ENCODE measurements around the gene LRRC55.

The LRRC55 gene

DNA sequence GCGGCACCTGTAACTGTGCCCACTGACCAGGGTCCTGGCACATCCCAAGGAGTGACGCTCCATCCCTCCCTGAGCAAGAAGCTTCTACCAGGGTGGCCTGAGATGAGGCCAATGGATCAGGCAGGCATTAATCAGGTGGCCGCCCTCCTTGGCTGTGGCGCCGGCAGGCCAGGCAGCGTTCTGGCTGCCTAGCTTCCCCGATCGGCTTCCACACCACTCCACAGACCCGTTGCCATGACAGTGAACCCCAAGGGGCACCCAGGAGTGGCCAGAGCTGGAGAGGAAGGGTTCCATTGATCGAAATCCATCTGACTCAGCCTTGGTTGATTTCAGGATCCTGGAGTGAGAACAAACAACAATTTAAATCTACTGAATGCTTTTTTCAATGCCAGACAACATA, 20.5 kb downstream of the LRRC55 start:
- DNase-seq (ENCODE audit: low read depth, low spot score), result no peak

- DNase-seq (ENCODE audit: low read depth, low spot score), result no peak
These were observed 21.6 kb downstream of the LRRC55 start for GRCh38 chr11:57203359-57203758.

DNA sequence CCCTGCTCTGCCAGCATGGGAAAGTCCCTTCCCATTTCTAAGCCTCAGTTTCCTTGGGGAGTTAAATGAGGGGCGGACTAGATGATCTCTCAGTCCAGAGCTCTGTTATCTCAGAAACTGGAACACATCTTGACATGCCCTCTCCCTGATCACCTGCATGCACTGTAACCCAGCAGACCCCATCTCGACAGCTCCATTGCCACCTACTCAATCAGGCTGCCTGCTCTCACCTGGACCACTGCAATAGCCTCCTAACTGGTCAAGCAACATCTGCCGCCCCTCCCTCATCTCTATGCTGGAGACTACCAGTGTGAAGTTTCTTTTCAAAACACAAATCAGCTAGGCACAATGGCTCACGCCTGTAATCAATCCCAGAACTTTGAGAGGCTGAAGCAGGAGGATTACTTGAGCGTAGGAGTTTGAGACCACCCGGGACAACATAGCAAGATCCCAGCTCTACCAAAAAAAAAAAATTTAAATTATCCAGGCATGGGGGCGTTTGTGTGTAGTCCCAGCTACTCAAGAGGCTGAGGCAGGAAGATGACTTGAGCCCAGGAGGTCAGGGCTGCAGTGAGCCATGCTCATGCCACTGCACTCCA, 22.2 kb downstream of the LRRC55 start:
- DNase-seq (ENCODE audit: low read depth, low spot score), result no peak

- peak; percentile 89 for DNase-seq (ENCODE audit: low read depth, low spot score)
These were observed 23.4 kb downstream of the LRRC55 start for GRCh38 chr11:57205041-57205641.

DNA sequence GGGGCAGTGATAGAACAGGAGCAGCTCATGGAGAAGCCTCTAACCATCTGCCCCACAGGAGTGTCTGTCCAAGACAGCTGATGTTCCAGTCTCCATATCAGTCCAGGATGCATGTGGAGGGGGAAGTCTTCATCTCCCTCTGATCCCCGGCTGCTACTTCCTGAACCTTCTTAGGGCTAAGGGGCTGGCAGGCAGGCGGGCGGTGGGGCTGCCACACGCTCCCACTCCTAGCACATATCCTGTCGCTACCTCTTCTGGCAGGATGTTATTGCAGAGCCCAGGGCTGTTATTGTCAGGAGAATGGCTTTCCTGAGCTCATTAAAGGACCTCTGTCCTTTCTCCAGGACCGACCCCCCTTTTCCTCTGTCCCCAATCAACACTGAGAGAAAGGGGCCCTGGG, 25.4 kb downstream of the LRRC55 start:
- DNase-seq (ENCODE audit: low read depth, low spot score), result no peak

GRCh38 chr11:57210781-57211180, 29.0 kb downstream of the LRRC55 start:
- peak; percentile 64 for DNase-seq (ENCODE audit: low read depth, low spot score)

DNA sequence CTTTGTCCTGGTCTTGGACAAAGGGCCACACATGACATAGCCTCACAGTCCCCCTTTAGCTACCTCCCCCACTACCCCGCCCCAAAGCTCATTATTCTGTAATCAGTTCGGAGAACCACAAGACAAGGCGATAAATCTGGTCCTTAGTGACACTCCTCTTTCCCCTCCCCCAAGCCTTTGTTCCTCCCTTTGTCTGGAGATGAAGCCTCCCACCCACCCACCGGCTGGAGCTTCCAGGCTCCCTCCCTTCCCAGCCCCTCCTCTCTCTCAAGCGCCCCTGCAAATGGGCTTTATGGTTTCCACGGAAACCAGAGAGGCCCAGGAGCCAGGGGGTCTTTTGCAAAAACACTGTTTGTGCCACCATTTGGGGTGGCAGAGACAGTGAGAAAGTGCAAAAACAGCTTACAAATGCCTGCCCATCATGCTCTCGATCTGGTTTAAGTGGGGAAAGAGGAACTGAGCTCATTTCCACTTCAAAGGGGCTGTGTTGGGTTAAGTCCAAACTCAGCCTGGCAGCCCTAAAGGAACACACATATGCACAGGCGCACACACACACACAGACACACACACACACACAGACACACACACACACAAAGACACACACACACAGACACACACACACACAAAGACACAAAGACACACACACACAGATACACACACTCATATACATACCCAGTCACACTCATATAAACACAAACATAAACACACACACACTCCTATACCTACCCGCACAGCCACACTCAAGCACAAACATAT, 31.8 kb downstream of the LRRC55 start:
- peak; percentile 89 for DNase-seq (ENCODE audit: low read depth, low spot score)

DNA sequence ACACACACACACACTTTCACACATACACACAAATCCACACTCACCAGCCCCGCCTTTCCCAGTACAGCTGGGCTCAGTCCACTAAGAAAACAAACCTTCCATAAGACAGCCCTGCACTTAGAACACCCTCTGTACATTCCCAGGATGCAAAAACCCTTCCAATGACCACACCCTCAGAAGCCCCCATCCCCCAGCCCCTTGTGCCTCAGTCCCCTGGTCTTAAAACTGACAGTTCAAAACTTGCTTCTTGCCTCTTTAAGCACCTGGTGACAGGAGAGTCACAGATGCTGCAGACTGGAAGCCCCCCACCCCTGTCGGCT, 32.3 kb downstream of the LRRC55 start:
- DNase-seq (ENCODE audit: low read depth, low spot score), result peak; percentile 50

DNA sequence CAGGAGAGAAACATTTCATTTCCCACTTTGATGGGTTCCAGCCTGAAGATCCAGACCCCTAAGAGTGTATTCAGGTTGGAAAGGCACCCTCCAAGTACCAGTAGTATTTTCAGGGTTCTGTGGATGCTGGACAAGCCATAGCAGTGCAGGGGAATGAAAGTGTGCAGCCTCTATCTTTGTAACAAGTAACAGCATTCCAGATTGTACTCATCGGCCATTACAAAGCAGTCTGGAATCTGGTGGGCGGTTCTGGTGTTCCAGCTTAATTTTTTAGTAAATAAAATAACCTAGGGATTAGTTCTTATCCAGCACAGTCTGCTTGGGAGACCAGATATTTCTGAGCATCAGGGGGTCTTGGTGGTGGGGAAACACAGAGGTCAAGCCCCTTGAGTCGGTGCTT, 32.7 kb downstream of the LRRC55 start:
- DNase-seq (ENCODE audit: low read depth, low spot score), result peak; percentile 49

DNA sequence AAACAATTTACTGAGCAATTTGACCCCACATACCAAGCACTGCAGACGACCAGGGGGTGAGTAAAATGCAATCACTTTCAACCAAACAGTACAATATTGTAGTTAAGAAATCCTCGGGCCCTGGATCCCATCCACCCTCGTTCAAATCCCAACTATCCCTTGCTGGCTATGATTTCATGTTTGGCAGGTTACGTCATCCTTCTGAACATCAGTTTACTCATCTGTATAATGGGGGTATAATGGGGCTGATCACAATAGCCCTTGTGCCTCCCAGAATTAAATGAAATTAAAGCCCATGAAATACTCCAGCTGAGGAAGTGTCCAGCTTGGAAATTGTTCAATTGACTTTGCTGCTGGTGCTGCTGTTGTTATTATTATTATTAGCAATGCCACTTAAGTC, 34.7 kb downstream of the LRRC55 start:
- no peak for DNase-seq (ENCODE audit: low read depth, low spot score)

DNA sequence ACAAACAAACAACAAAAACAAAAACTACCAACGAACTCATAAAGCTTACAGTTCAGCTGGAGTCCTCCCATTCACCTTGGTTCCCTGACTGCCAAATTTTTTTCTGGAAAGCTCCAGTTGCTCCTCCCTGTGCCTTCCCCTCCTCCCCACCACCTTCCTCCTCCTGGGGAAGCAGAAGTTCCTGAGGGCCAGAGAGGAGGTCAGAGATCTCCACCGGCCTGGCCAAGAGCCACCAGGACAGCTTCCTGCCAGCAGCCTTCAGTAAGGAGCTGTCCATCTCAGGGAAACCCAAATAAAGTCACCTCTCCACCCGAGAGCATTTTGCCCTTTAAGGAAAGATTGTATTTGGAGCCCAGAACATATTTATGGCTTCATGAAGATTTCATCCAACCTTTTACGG, 35.3 kb downstream of the LRRC55 start:
- DNase-seq (ENCODE audit: low read depth, low spot score), result no peak

GRCh38 chr11:57219021-57219627, 37.4 kb downstream of the LRRC55 start:
- peak; percentile 56 for DNase-seq (ENCODE audit: low read depth, low spot score)

DNA sequence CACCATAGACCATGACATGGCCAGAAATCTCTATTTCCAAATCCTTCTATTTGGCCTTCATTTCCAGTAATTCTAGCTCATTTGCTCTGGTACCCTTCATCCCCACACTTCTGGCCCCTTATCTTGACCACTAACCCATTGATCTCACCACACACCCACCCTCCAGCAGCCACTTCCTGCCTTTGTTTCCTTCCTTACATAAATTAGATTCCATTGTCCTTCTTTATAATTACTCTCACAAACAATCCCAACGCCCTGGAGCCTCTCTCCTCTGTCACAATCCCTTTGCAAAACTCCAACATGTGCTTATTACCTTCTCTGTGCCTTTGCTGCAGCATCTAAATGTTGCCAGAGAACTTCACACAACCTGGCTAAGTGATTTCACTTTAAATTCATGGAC, 40.5 kb downstream of the LRRC55 start:
- DNase-seq (ENCODE audit: low read depth, low spot score), result no peak

- DNase-seq (ENCODE audit: low read depth, low spot score), result no peak
These were observed 41.8 kb downstream of the LRRC55 start for GRCh38 chr11:57223601-57224000.

DNA sequence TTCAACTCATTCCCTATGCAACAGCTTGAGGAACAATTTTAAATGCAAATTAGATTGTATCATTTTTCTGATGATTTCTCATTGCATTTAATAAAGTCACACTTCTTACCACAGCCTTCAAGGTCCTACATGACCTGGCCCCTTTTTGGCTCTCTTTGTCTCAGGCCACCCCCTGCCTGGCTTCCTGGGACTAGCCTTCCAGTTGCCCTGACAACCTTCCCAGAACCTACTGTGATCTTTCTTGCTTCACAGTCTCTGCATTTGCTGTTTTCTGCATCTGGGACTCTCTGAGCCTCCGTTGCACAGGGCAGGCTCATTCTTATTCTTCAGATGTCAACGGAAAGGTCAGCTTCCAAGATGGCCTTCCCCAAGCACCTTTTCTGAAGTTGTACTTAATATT, 42.4 kb downstream of the LRRC55 start:
- DNase-seq (ENCODE audit: low read depth, low spot score), result no peak

DNA sequence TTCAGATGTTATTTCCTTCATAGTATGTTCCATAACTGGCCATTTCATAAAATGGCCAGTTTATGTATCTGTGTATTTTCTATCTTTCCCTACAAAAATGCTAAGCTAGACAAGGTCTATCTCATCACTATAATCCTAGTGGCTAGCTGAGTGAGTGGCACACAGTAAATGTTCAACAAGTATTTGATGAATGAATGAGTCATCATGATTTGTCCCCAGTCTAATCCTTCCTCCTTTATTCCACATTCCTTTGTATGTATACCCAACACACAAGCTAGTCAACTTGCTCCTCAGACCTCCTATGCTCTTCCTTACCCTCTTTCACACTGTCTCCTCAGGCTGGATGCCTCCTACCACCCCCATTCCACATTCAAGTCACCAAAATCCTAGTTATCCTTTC, 42.8 kb downstream of the LRRC55 start:
- DNase-seq (ENCODE audit: low read depth, low spot score), result no peak

GRCh38 chr11:57228600-57228999, 46.8 kb downstream of the LRRC55 start:
- DNase-seq (ENCODE audit: low read depth, low spot score), result no peak

- peak; percentile 64 for DNase-seq (ENCODE audit: low read depth, low spot score)
These were observed 48.6 kb downstream of the LRRC55 start for GRCh38 chr11:57230316-57230715.

GRCh38 chr11:57230791-57231538, 49.2 kb downstream of the LRRC55 start:
- peak; percentile 43 for DNase-seq (ENCODE audit: low read depth, low spot score)

- DNase-seq (ENCODE audit: low read depth, low spot score), result no peak
These were observed 49.9 kb downstream of the LRRC55 start for GRCh38 chr11:57231539-57232253.

- no peak for DNase-seq (ENCODE audit: low read depth, low spot score)
These were observed 51.9 kb downstream of the LRRC55 start for GRCh38 chr11:57233702-57234101.
